CD4-positive, CD25-positive, alpha-beta regulatory T cell (primary cell): ENCODE measurements around the gene SUMO4. TPM values are rescaled to one million over a fixed set of nuclear protein-coding genes. Genes with fewer than 3 reads are reported as not detected.

Source experiments
- ATAC-seq, 2 donors: fragments of 150-1000 bp; cut with Tn5 transposase; one replicate each; pipeline ENCODE4 v1.10.0; 2021; ENCODE audit warnings: low read depth in 2 of 2, moderate number of reproducible peaks in 2 of 2, moderate library complexity in 1 of 2
- DNase-seq, 3 donors: peaks; one replicate each; pipeline versions ENCODE4 v3.0.0 to v3.0.0-alpha.2; 2012 to 2022; ENCODE audit warnings: mixed read lengths in 1 of 3
- H3K27ac ChIP-seq: one replicate; pipeline ENCODE4 v1.7.0; 2013; ENCODE audit warnings: mild to moderate bottlenecking, low read length; ENCODE audit not compliant: insufficient read depth, poor library complexity, severe bottlenecking
- H3K27me3 ChIP-seq: one replicate; pipeline ENCODE4 v1.7.0; 2013; ENCODE audit warnings: low read length; ENCODE audit not compliant: control insufficient read depth, insufficient read depth
- H3K36me3 ChIP-seq: one replicate; pipeline ENCODE4 v1.7.0; 2013; ENCODE audit warnings: mild to moderate bottlenecking, low read length, moderate library complexity; ENCODE audit not compliant: control insufficient read depth, insufficient read depth
- H3K4me1 ChIP-seq: 2 replicates; pipeline ENCODE4 v1.7.0; 2013; ENCODE audit warnings: mild to moderate bottlenecking, low read length; ENCODE audit not compliant: insufficient read depth, control insufficient read depth, poor library complexity, severe bottlenecking
- H3K4me3 ChIP-seq: one replicate; pipeline ENCODE4 v1.7.0; 2013; ENCODE audit warnings: low read depth, mild to moderate bottlenecking, low read length, moderate library complexity
- H3K9me3 ChIP-seq, 2 experiments: 1 replicate in 1 of 2; 2 replicates in 1 of 2; pipeline ENCODE4 v1.7.0; 2013; ENCODE audit warnings: low read length in 2 of 2, mild to moderate bottlenecking in 1 of 2, moderate library complexity in 1 of 2; ENCODE audit not compliant: control insufficient read depth in 2 of 2
- H3K27ac Mint-ChIP-seq, 3 donors: one replicate each; pipeline ENCODE4 v1.8.0; 2020 to 2022; ENCODE audit warnings: mild to moderate bottlenecking in 3 of 3, mixed read lengths in 3 of 3, moderate library complexity in 2 of 3
- H3K27me3 Mint-ChIP-seq: one replicate; pipeline ENCODE4 v1.8.0; 2022; ENCODE audit warnings: mild to moderate bottlenecking, mixed read lengths
- H3K36me3 Mint-ChIP-seq: one replicate; pipeline ENCODE4 v1.8.0; 2020; ENCODE audit warnings: mixed read lengths
- H3K4me1 Mint-ChIP-seq, 4 donors: one replicate each; pipeline ENCODE4 v1.8.0; 2020 to 2022; ENCODE audit warnings: mixed read lengths in 4 of 4, mild to moderate bottlenecking in 1 of 4
- H3K4me3 Mint-ChIP-seq, 4 donors: one replicate each; pipeline ENCODE4 v1.8.0; 2020 to 2022; ENCODE audit warnings: mild to moderate bottlenecking in 4 of 4, mixed read lengths in 4 of 4, moderate library complexity in 3 of 4
- H3K9me3 Mint-ChIP-seq, 7 donors: one replicate each; pipeline ENCODE4 v1.8.0; 2020 to 2022; ENCODE audit warnings: mixed read lengths in 7 of 7, mild to moderate bottlenecking in 3 of 7, moderate library complexity in 2 of 7
- polyA plus RNA-seq, 4 donors: library from polyadenylated mRNA; unstranded; fragments of 300-500 nt; fragmentation: Illumina TruSeq; gene quantifications; one replicate each; pipeline ENCODE4 v1.2.3, GENCODE V29; 2021
- total RNA-seq: library from RNA; stranded (reverse); gene quantifications from one replicate; pipeline ENCODE4 v1.2.3, GENCODE V29; 2022

SUMO4 gene
- total and polyA plus RNA-seq, 5 donors from 2014 or later: 0.38 to 9.0 (median 1.2) TPM

DNA sequence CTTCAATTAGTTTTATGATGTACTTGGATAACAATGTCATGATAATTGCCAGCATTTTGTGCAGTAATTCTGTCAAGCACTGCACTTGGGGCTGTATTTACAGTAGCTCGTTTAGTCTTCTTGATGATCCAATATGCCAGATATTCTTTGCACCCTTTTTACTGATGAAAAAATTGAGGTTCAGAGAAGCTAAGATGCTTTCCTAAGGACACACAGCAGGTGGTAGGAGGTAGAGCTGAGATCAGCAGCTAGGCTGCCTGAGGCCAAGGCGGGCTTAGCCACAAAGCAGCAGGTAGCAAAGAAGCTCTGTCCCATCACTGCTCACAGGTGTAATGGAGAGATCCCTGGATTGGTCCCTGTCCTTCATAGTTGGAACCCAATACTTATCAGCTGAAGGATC lies 33.3 kb downstream of the SUMO4 start:
- Histone ChIP-seq H3K36me3 (no peaks in the 10 kb centered on the region), H3K9me3 (no peaks in the 10 kb centered on the region), H3K4me1 (peaks cover 7% of the 10 kb centered on the region), H3K27me3 (no peaks in the 10 kb centered on the region), H3K4me3 (no peak overlapping the region), H3K27ac (no peak overlapping the region)
- ATAC-seq: no peak
- Mint-ChIP-seq H3K4me3 (no peak overlapping the region), H3K27ac (no peak overlapping the region), H3K27me3 (no peaks in the 10 kb centered on the region), H3K36me3 (no peaks in the 10 kb centered on the region), H3K4me1 (peaks cover 10 to 16% (median 15%) of the 10 kb centered on the region in 4 donors), H3K9me3 (no peaks in the 10 kb centered on the region)
- no peak for DNase-seq

DNA sequence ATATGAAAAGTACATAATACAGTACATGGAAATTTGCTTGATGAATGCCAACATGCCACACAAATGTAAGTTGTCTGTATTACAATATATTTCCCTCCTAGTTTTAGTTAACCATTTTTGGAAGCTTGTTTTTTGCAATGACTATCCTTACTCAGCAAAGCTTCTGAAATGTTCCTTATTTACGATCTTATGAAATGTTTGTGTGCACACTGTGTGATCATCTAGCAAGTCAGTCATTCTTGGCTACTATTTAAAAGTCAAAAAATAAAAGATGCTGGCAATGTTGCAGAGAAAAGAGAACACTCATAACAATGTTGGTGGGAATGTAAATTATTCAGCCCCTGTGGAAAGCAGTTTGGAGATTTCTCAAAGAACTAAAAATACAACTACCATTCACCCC lies 33.8 kb downstream of the SUMO4 start:
- H3K4me3 Mint-ChIP-seq: no peak overlapping the region
- Histone ChIP-seq H3K4me1 (peaks cover 7% of the 10 kb centered on the region), H3K36me3 (no peaks in the 10 kb centered on the region), H3K4me3 (no peak overlapping the region), H3K27ac (no peak overlapping the region), H3K9me3 (no peaks in the 10 kb centered on the region), H3K27me3 (no peaks in the 10 kb centered on the region)
- H3K27ac Mint-ChIP-seq: peak overlapping the region in 1 of 3 donors; percentile 56
- no peaks in the 10 kb centered on the region for H3K27me3 Mint-ChIP-seq
- no peaks in the 10 kb centered on the region for H3K9me3 Mint-ChIP-seq
- DNase-seq: no peak
- ATAC-seq: no peak
- H3K4me1 Mint-ChIP-seq: peaks cover 11 to 20% (median 16%) of the 10 kb centered on the region in 4 donors
- no peaks in the 10 kb centered on the region for H3K36me3 Mint-ChIP-seq

DNA sequence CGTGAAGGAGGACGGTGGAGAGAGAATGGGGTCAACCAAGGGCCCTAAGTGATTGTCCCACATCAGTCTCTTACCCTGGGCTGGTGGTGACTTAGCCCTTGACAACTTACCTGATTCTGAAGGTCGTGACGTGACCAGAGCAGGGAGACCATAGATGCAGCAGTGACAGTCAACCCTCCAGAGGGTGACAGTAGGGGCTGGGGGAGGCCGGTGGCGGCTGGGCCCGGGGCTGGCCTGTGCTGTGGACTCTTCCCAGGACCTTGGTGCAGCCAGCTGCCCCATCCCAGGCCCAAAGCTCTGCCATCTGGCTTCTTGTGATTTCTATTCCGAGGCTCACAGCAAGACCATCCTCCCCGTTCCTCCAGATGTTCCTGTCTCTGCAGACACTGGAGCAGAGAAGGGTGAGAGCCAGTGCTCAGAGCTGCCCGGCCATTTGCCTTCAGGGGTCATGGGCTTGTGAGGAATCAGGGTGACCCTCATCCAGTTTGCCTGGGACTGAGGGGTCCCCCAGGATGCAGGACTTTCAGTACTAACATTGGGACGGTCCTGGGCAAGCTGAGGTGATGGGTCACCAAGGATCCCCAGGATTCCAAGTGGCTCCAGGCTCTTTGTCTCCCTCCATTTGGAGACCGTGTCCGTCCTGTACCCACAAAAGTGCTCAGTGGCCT lies 36.0 kb downstream of the SUMO4 start:
- ATAC-seq (no peak), DNase-seq (no peak)
- Histone ChIP-seq H3K36me3 (no peaks in the 10 kb centered on the region), H3K4me1 (peaks cover 7% of the 10 kb centered on the region), H3K9me3 (no peaks in the 10 kb centered on the region), H3K4me3 (no peak overlapping the region), H3K27me3 (no peaks in the 10 kb centered on the region), H3K27ac (no peak overlapping the region)
- H3K27ac Mint-ChIP-seq: peak overlapping the region in 1 of 3 donors; percentile 52
- no peaks in the 10 kb centered on the region for H3K27me3 Mint-ChIP-seq
- peaks cover 11 to 26% (median 20%) of the 10 kb centered on the region in 4 donors for H3K4me1 Mint-ChIP-seq
- no peaks in the 10 kb centered on the region for H3K36me3 Mint-ChIP-seq
- H3K4me3 Mint-ChIP-seq: no peak overlapping the region
- no peaks in the 10 kb centered on the region for H3K9me3 Mint-ChIP-seq

GRCh38 chr6:149436647-149437046 lies 36.6 kb downstream of the SUMO4 start:
- H3K27ac Mint-ChIP-seq: no peak overlapping the region

GRCh38 chr6:149437212-149437611 lies 37.1 kb downstream of the SUMO4 start:
- Mint-ChIP-seq H3K27ac (no peak overlapping the region), H3K4me3 (no peak overlapping the region), H3K36me3 (no peaks in the 10 kb centered on the region), H3K9me3 (no peaks in the 10 kb centered on the region), H3K4me1 (peaks cover 6 to 22% (median 18%) of the 10 kb centered on the region in 4 donors), H3K27me3 (no peaks in the 10 kb centered on the region)
- H3K9me3 ChIP-seq: no peaks in the 10 kb centered on the region
- H3K4me3 ChIP-seq: no peak overlapping the region
- H3K27me3 ChIP-seq: no peaks in the 10 kb centered on the region
- peak in 1 of 3 donors; percentile 43 for DNase-seq
- no peaks in the 10 kb centered on the region for H3K36me3 ChIP-seq
- H3K27ac ChIP-seq: no peak overlapping the region
- ATAC-seq: no peak
- no peaks in the 10 kb centered on the region for H3K4me1 ChIP-seq

More at GRCh38 chr6:149436647-149437046, 36.6 kb downstream of the SUMO4 start:
- DNase-seq (no peak), ATAC-seq (no peak)
- Mint-ChIP-seq H3K4me1 (peaks cover 11 to 26% (median 20%) of the 10 kb centered on the region in 4 donors), H3K4me3 (no peak overlapping the region), H3K9me3 (no peaks in the 10 kb centered on the region), H3K27me3 (no peaks in the 10 kb centered on the region), H3K36me3 (no peaks in the 10 kb centered on the region)
- Histone ChIP-seq H3K4me3 (no peak overlapping the region), H3K9me3 (no peaks in the 10 kb centered on the region), H3K36me3 (no peaks in the 10 kb centered on the region), H3K27me3 (no peaks in the 10 kb centered on the region), H3K4me1 (peaks cover 4% of the 10 kb centered on the region), H3K27ac (no peak overlapping the region)

GRCh38 chr6:149438855-149439254 lies 38.8 kb downstream of the SUMO4 start:
- Histone ChIP-seq H3K27me3 (no peaks in the 10 kb centered on the region), H3K4me3 (no peak overlapping the region), H3K36me3 (no peaks in the 10 kb centered on the region), H3K4me1 (no peaks in the 10 kb centered on the region), H3K9me3 (no peaks in the 10 kb centered on the region), H3K27ac (no peak overlapping the region)
- H3K9me3 Mint-ChIP-seq: no peaks in the 10 kb centered on the region
- DNase-seq (no peak), ATAC-seq (no peak)
- H3K36me3 Mint-ChIP-seq: no peaks in the 10 kb centered on the region
- H3K27ac Mint-ChIP-seq: peak overlapping the region in 2 of 3 donors; percentile 18 to 48
- H3K4me3 Mint-ChIP-seq: no peak overlapping the region
- H3K27me3 Mint-ChIP-seq: no peaks in the 10 kb centered on the region
- H3K4me1 Mint-ChIP-seq: peaks cover 5 to 25% (median 19%) of the 10 kb centered on the region in 4 donors

- H3K36me3 Mint-ChIP-seq: no peaks in the 10 kb centered on the region
- ATAC-seq: no peak
- no peak for DNase-seq
- H3K27me3 ChIP-seq: no peaks in the 10 kb centered on the region
- peaks cover 5 to 28% (median 19%) of the 10 kb centered on the region in 4 donors for H3K4me1 Mint-ChIP-seq
- H3K9me3 Mint-ChIP-seq: no peaks in the 10 kb centered on the region
- H3K36me3 ChIP-seq: no peaks in the 10 kb centered on the region
- H3K4me3 ChIP-seq: no peak overlapping the region
- H3K27ac ChIP-seq: no peak overlapping the region
- no peaks in the 10 kb centered on the region for H3K27me3 Mint-ChIP-seq
- no peaks in the 10 kb centered on the region for H3K4me1 ChIP-seq
- no peaks in the 10 kb centered on the region for H3K9me3 ChIP-seq
- H3K27ac Mint-ChIP-seq: no peak overlapping the region
- no peak overlapping the region for H3K4me3 Mint-ChIP-seq
Observed at GRCh38 chr6:149439626-149440025, 39.6 kb downstream of the SUMO4 start.
